Central memory CD8-positive, alpha-beta T cell (primary cell): ENCODE results near the gene C2CD2.
A peak's percentile ranks its signal among the peaks of the same experiment; 100 is the strongest.

Source experiments
- ATAC-seq: fragments of 150-1000 bp; cut with Tn5 transposase; replicated peaks from 2 replicates; pipeline ENCODE4 v1.10.0; 2022; ENCODE audit warnings: mild to moderate bottlenecking, moderate FRiP score, moderate number of reproducible peaks; ENCODE audit not compliant: poor library complexity, severe bottlenecking; ENCODE audit errors: extremely low read depth
- DNase-seq, 2 donors: peaks; one replicate each; pipeline ENCODE4 v3.0.0; 2021; ENCODE audit warnings: low spot score in 2 of 2
- H3K27ac Mint-ChIP-seq: one replicate; pipeline ENCODE4 v1.8.0; 2022; ENCODE audit warnings: low read depth, mild to moderate bottlenecking, moderate library complexity, mixed read lengths
- H3K27me3 Mint-ChIP-seq: one replicate; pipeline ENCODE4 v1.8.0; 2022; ENCODE audit warnings: mixed read lengths
- H3K36me3 Mint-ChIP-seq: one replicate; pipeline ENCODE4 v1.8.0; 2022; ENCODE audit warnings: mild to moderate bottlenecking, moderate library complexity, mixed read lengths; ENCODE audit not compliant: insufficient read depth
- H3K4me1 Mint-ChIP-seq: one replicate; pipeline ENCODE4 v1.8.0; 2022; ENCODE audit warnings: mixed read lengths
- H3K4me3 Mint-ChIP-seq: one replicate; pipeline ENCODE4 v1.8.0; 2022; ENCODE audit warnings: mild to moderate bottlenecking, moderate library complexity, mixed read lengths
- H3K9me3 Mint-ChIP-seq: one replicate; pipeline ENCODE4 v1.8.0; 2022; ENCODE audit warnings: mixed read lengths

Gene C2CD2

GRCh38 chr21:41864311-41865001, 89.4 kb downstream of the C2CD2 start:
- ATAC-seq: no peak
- no peak overlapping the region for H3K4me3 Mint-ChIP-seq

GRCh38 chr21:41863439-41863740, 90.4 kb downstream of the C2CD2 start:
- peaks cover 33% of the 10 kb centered on the region for H3K4me1 Mint-ChIP-seq

More at GRCh38 chr21:41864311-41865001, 89.4 kb downstream of the C2CD2 start:
- Mint-ChIP-seq H3K9me3 (no peaks in the 10 kb centered on the region), H3K36me3 (no peaks in the 10 kb centered on the region), H3K27me3 (no peaks in the 10 kb centered on the region), H3K4me1 (peaks cover 33% of the 10 kb centered on the region), H3K27ac (peak overlapping the region; percentile 50)
- DNase-seq: no peak

GRCh38 chr21:41861987-41862386, 91.8 kb downstream of the C2CD2 start:
- no peaks in the 10 kb centered on the region for H3K9me3 Mint-ChIP-seq
- peaks cover 10% of the 10 kb centered on the region for H3K36me3 Mint-ChIP-seq
- H3K27me3 Mint-ChIP-seq: no peaks in the 10 kb centered on the region
- H3K4me1 Mint-ChIP-seq: peaks cover 33% of the 10 kb centered on the region
- ATAC-seq: no peak
- H3K4me3 Mint-ChIP-seq: no peak overlapping the region
- no peak for DNase-seq
- H3K27ac Mint-ChIP-seq: no peak overlapping the region

More at GRCh38 chr21:41863439-41863740, 90.4 kb downstream of the C2CD2 start:
- Mint-ChIP-seq H3K4me3 (no peak overlapping the region), H3K27me3 (no peaks in the 10 kb centered on the region), H3K27ac (no peak overlapping the region), H3K9me3 (no peaks in the 10 kb centered on the region), H3K36me3 (peaks cover 6% of the 10 kb centered on the region)
- no peak for DNase-seq
- ATAC-seq: no peak

GRCh38 chr21:41861255-41861654, 92.6 kb downstream of the C2CD2 start:
- Mint-ChIP-seq H3K27me3 (no peaks in the 10 kb centered on the region), H3K27ac (no peak overlapping the region), H3K36me3 (peaks cover 17% of the 10 kb centered on the region), H3K9me3 (no peaks in the 10 kb centered on the region), H3K4me3 (no peak overlapping the region), H3K4me1 (peaks cover 30% of the 10 kb centered on the region)
- DNase-seq (no peak), ATAC-seq (no peak)

- DNase-seq (no peak), ATAC-seq (no peak)
- H3K4me3 Mint-ChIP-seq: no peak overlapping the region
- H3K27ac Mint-ChIP-seq: no peak overlapping the region
- peaks cover 16% of the 10 kb centered on the region for H3K4me1 Mint-ChIP-seq
- H3K9me3 Mint-ChIP-seq: no peaks in the 10 kb centered on the region
- peaks cover 19% of the 10 kb centered on the region for H3K36me3 Mint-ChIP-seq
- no peaks in the 10 kb centered on the region for H3K27me3 Mint-ChIP-seq
Observed at GRCh38 chr21:41859297-41859980, 94.4 kb downstream of the C2CD2 start.

GRCh38 chr21:41858466-41859296, 95.1 kb downstream of the C2CD2 start:
- peaks cover 23% of the 10 kb centered on the region for H3K36me3 Mint-ChIP-seq
- no peak for DNase-seq
- no peak overlapping the region for H3K4me3 Mint-ChIP-seq
- H3K9me3 Mint-ChIP-seq: no peaks in the 10 kb centered on the region
- no peak overlapping the region for H3K27ac Mint-ChIP-seq
- peaks cover 16% of the 10 kb centered on the region for H3K4me1 Mint-ChIP-seq
- no peak for ATAC-seq
- no peaks in the 10 kb centered on the region for H3K27me3 Mint-ChIP-seq

GRCh38 chr21:41857771-41858300, 96.0 kb downstream of the C2CD2 start:
- Mint-ChIP-seq H3K4me1 (peaks cover 10% of the 10 kb centered on the region), H3K36me3 (peaks cover 23% of the 10 kb centered on the region), H3K9me3 (no peaks in the 10 kb centered on the region)

GRCh38 chr21:41856572-41856971, 97.2 kb downstream of the C2CD2 start:
- no peak overlapping the region for H3K27ac Mint-ChIP-seq
- H3K36me3 Mint-ChIP-seq: peaks cover 23% of the 10 kb centered on the region
- ATAC-seq (no peak), DNase-seq (no peak)
- no peaks in the 10 kb centered on the region for H3K9me3 Mint-ChIP-seq
- H3K27me3 Mint-ChIP-seq: no peaks in the 10 kb centered on the region
- peaks cover 7% of the 10 kb centered on the region for H3K4me1 Mint-ChIP-seq
- H3K4me3 Mint-ChIP-seq: no peak overlapping the region

More at GRCh38 chr21:41857771-41858300, 96.0 kb downstream of the C2CD2 start:
- ATAC-seq (no peak), DNase-seq (no peak)
- no peaks in the 10 kb centered on the region for H3K27me3 Mint-ChIP-seq
- H3K27ac Mint-ChIP-seq: no peak overlapping the region
- H3K4me3 Mint-ChIP-seq: no peak overlapping the region

GRCh38 chr21:41854426-41854995, 99.3 kb downstream of the C2CD2 start:
- no peak for DNase-seq
- Mint-ChIP-seq H3K9me3 (no peaks in the 10 kb centered on the region), H3K4me3 (no peak overlapping the region), H3K27me3 (no peaks in the 10 kb centered on the region), H3K27ac (peak overlapping the region; percentile 39), H3K4me1 (no peaks in the 10 kb centered on the region), H3K36me3 (peaks cover 27% of the 10 kb centered on the region)
- ATAC-seq: no peak

GRCh38 chr21:41852929-41853320, 100.9 kb downstream of the C2CD2 start:
- Mint-ChIP-seq H3K36me3 (peaks cover 33% of the 10 kb centered on the region), H3K27me3 (no peaks in the 10 kb centered on the region), H3K4me1 (no peaks in the 10 kb centered on the region), H3K4me3 (no peak overlapping the region), H3K27ac (no peak overlapping the region), H3K9me3 (no peaks in the 10 kb centered on the region)
- no peak for DNase-seq
- no peak for ATAC-seq

GRCh38 chr21:41852151-41852928, 101.5 kb downstream of the C2CD2 start:
- Mint-ChIP-seq H3K27ac (no peak overlapping the region), H3K4me1 (no peaks in the 10 kb centered on the region)

More at GRCh38 chr21:41852151-41852928, 101.5 kb downstream of the C2CD2 start:
- Mint-ChIP-seq H3K4me3 (no peak overlapping the region), H3K9me3 (no peaks in the 10 kb centered on the region), H3K36me3 (peaks cover 29% of the 10 kb centered on the region), H3K27me3 (no peaks in the 10 kb centered on the region)
- no peak for ATAC-seq
- DNase-seq: no peak
